ENCODE results near the gene PHACTR1. TPM values are rescaled to one million over a fixed set of nuclear protein-coding genes. Genes with fewer than 3 reads are reported as not detected.

Gene PHACTR1
- total and polyA plus RNA-seq, 9 of the 15 experiments (the other 6 are each of a cell fraction or from before 2014, with no cell fraction given), result 11.5 to 32.6 (median 22.0) TPM

DNA sequence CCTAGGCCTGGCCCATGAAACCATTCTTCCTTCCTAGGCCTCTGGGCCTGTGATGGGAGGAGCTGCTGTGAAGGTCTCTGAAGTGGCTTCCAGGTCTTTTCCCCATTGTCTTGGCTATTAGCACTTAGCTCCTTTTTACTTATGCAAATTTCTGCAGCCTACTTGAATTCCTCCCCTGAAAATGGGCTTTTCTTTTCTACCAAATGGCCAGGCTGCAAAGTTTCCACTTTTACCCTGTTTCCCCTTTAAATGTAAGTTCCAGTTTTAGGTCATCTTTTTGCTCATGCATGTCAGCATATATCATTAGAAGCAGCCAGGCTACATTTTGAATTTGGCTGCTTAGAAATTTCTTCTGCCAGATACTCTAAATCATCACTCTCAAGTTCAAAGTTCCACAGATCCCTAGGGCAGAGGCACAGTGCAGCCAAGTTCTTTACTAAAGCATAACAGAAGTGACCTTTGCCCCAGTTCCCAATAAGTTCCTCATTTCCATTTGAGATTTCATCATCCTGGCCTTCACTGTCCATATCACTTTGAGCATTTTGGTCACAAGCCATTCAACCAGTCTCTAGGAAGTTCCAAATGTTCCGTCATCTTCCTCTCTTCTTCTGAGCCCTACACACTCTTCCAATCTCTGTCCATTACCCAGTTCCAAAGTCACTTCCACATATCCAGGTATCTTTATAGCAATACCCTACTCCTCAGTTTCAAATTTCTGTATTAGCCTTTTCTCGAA lies 539.9 kb downstream of the PHACTR1 start (continued):
- TF ChIP-seq, protein P1, sequence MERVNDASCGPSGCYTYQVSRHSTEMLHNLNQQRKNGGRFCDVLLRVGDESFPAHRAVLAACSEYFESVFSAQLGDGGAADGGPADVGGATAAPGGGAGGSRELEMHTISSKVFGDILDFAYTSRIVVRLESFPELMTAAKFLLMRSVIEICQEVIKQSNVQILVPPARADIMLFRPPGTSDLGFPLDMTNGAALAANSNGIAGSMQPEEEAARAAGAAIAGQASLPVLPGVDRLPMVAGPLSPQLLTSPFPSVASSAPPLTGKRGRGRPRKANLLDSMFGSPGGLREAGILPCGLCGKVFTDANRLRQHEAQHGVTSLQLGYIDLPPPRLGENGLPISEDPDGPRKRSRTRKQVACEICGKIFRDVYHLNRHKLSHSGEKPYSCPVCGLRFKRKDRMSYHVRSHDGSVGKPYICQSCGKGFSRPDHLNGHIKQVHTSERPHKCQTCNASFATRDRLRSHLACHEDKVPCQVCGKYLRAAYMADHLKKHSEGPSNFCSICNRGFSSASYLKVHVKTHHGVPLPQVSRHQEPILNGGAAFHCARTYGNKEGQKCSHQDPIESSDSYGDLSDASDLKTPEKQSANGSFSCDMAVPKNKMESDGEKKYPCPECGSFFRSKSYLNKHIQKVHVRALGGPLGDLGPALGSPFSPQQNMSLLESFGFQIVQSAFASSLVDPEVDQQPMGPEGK (CRISPR knock-in tag; IDR thresholded peaks at IDR 0.05; ENCODE audit: borderline replicate concordance), result no peak
- TF ChIP-seq NR1H2 (CRISPR knock-in tag; IDR thresholded peaks at IDR 0.05) (no peak), FOXJ2 (tag; IDR thresholded peaks at IDR 0.05) (peak; percentile 85), MEF2D (tag; conservative IDR thresholded peaks at IDR 0.05; ENCODE audit: low read depth) (0 out of 2 replicates have a peak, but pooled peaks have one; percentile 15), NR2C2 (CRISPR knock-in tag; IDR thresholded peaks at IDR 0.05) (no peak), NR2C2 (tag; IDR thresholded peaks at IDR 0.05) (peak; percentile 91), PCBP1 (IDR thresholded peaks at IDR 0.05; ENCODE audit: low read depth, low read length, poor library complexity, severe bottlenecking) (no peak), ZNF584 (CRISPR knock-in tag; IDR thresholded peaks at IDR 0.05; ENCODE audit: low read depth) (0 out of 2 replicates have a peak, but pooled peaks have one; percentile 20), ZNF175 (CRISPR knock-in tag; IDR thresholded peaks at IDR 0.05; ENCODE audit: low read depth) (peak; percentile 54; the same call in 1 of the 2 replicates), ZFX (CRISPR knock-in tag; IDR thresholded peaks at IDR 0.05) (peak; percentile 27; the same call in 1 of the 2 replicates), ZNF197 (CRISPR knock-in tag; IDR thresholded peaks at IDR 0.05; ENCODE audit: low read depth) (no peak), CEBPG (CRISPR knock-in tag; IDR thresholded peaks at IDR 0.05) (peak; percentile 88), CEBPG (tag; conservative IDR thresholded peaks at IDR 0.05 in 1 of 2, IDR thresholded peaks at IDR 0.05 in 1 of 2) (peak; percentile 96 to 97), SMAD4 (CRISPR knock-in tag; conservative IDR thresholded peaks at IDR 0.05) (0 out of 2 replicates have a peak, but pooled peaks have one; percentile 43), ZEB2 (IDR thresholded peaks at IDR 0.05) (0 out of 2 replicates have a peak, but pooled peaks have one; percentile 22), STAT5A (IDR thresholded peaks at IDR 0.05; ENCODE audit: borderline replicate concordance, low read length) (no peak), MTA1 (IDR thresholded peaks at IDR 0.05; ENCODE audit: borderline replicate concordance) (peak; percentile 44; the same call in 1 of the 2 replicates), ATF7 (IDR thresholded peaks at IDR 0.05) (peak; percentile 58), ARHGAP35 (IDR thresholded peaks at IDR 0.05; ENCODE audit: partially characterized antibody) (no peak)
- TF ChIP-seq, protein P2, sequence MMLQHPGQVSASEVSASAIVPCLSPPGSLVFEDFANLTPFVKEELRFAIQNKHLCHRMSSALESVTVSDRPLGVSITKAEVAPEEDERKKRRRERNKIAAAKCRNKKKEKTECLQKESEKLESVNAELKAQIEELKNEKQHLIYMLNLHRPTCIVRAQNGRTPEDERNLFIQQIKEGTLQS (IDR thresholded peaks at IDR 0.05), result peak; percentile 94
- TF ChIP-seq, protein P2 (CRISPR knock-in tag; conservative IDR thresholded peaks at IDR 0.05), result no peak
